H9 (cell line): ENCODE data around the gene DUSP10. TPM values are rescaled to one million over a fixed set of nuclear protein-coding genes. Genes with fewer than 3 reads are reported as not detected.

Experiments
- DNase-seq: peaks from one replicate; pipeline ENCODE4 v3.0.0-alpha.2; 2017
- H2AFZ ChIP-seq: one replicate; pipeline ENCODE4 v1.6.1; 2013; ENCODE audit warnings: mild to moderate bottlenecking, low read length, control low read depth, moderate library complexity
- H2AK5ac ChIP-seq: 2 replicates; pipeline ENCODE4 v1.6.1; 2013; ENCODE audit warnings: low read length, control low read depth, mixed read lengths; ENCODE audit not compliant: insufficient read length
- H2BK120ac ChIP-seq: one replicate; pipeline ENCODE4 v1.6.1; 2013; ENCODE audit warnings: low read depth, mild to moderate bottlenecking, low read length, control low read depth, inconsistent platforms; ENCODE audit not compliant: poor library complexity, severe bottlenecking
- H2BK12ac ChIP-seq: 2 replicates; pipeline ENCODE4 v1.6.1; 2013; ENCODE audit warnings: low read length, control low read depth, mixed read lengths, low read depth; ENCODE audit not compliant: insufficient read length
- H2BK15ac ChIP-seq: 2 replicates; pipeline ENCODE4 v1.6.1; 2013; ENCODE audit warnings: low read depth, low read length, control low read depth
- H2BK20ac ChIP-seq: one replicate; pipeline ENCODE4 v1.6.1; 2013; ENCODE audit warnings: low read depth, mild to moderate bottlenecking, low read length, control low read depth, inconsistent platforms; ENCODE audit not compliant: poor library complexity, severe bottlenecking
- H2BK5ac ChIP-seq: 2 replicates; pipeline ENCODE4 v1.6.1; 2013; ENCODE audit warnings: low read length, control low read depth, mixed read lengths; ENCODE audit not compliant: insufficient read length
- H3K14ac ChIP-seq: 2 replicates; pipeline ENCODE4 v1.6.1; 2013; ENCODE audit warnings: low read length, control low read depth; ENCODE audit not compliant: insufficient read depth
- H3K18ac ChIP-seq: 2 replicates; pipeline ENCODE4 v1.6.1; 2013; ENCODE audit warnings: low read depth, mild to moderate bottlenecking, mixed read lengths, low read length, control low read depth; ENCODE audit not compliant: insufficient read length
- H3K23ac ChIP-seq: 2 replicates; pipeline ENCODE4 v1.6.1; 2013; ENCODE audit warnings: low read length, control low read depth, mixed read lengths, low read depth; ENCODE audit not compliant: insufficient read length
- H3K23me2 ChIP-seq: 2 replicates; pipeline ENCODE4 v1.6.1; 2013; ENCODE audit warnings: low read depth, mild to moderate bottlenecking, mixed read lengths, low read length, control low read depth; ENCODE audit not compliant: insufficient read length, poor library complexity, severe bottlenecking
- H3K27ac ChIP-seq: 2 replicates; pipeline ENCODE4 v1.5.1; 2013; ENCODE audit warnings: low read length, control low read depth, mixed read lengths, low read depth; ENCODE audit not compliant: insufficient read length
- H3K27me3 ChIP-seq: 2 replicates; pipeline ENCODE4 v1.6.1; 2013; ENCODE audit warnings: low read length, control low read depth, inconsistent platforms; ENCODE audit not compliant: insufficient read depth
- H3K4ac ChIP-seq: 2 replicates; pipeline ENCODE4 v1.6.1; 2013; ENCODE audit warnings: low read depth, mild to moderate bottlenecking, control low read depth, inconsistent platforms, low read length, moderate library complexity
- H3K4me1 ChIP-seq: 2 replicates; pipeline ENCODE4 v1.6.1; 2013; ENCODE audit warnings: low read length, control low read depth, inconsistent platforms; ENCODE audit not compliant: insufficient read depth
- H3K4me2 ChIP-seq: 2 replicates; pipeline ENCODE4 v1.6.1; 2013; ENCODE audit warnings: low read length, control low read depth, mixed read lengths; ENCODE audit not compliant: insufficient read length, insufficient read depth
- H3K56ac ChIP-seq: 2 replicates; pipeline ENCODE4 v1.6.1; 2013; ENCODE audit warnings: low read depth, mild to moderate bottlenecking, mixed read lengths, low read length, control low read depth; ENCODE audit not compliant: insufficient read length
- H3K79me1 ChIP-seq: 2 replicates; pipeline ENCODE4 v1.6.1; 2013; ENCODE audit warnings: low read depth, mild to moderate bottlenecking, moderate library complexity, low read length, control low read depth, inconsistent platforms; ENCODE audit not compliant: insufficient read depth, poor library complexity, severe bottlenecking
- H3K79me2 ChIP-seq: 2 replicates; pipeline ENCODE4 v1.6.1; 2013; ENCODE audit warnings: low read length, control low read depth, inconsistent platforms; ENCODE audit not compliant: insufficient read depth
- H3K9ac ChIP-seq: 2 replicates; pipeline ENCODE4 v1.6.1; 2013; ENCODE audit warnings: low read length, control low read depth, mixed read lengths; ENCODE audit not compliant: insufficient read length; ENCODE audit errors: extremely low read depth
- H3K9me3 ChIP-seq: one replicate; pipeline ENCODE4 v1.6.1; 2013; ENCODE audit warnings: low read depth, low read length, inconsistent platforms; ENCODE audit not compliant: control insufficient read depth
- H3T11ph ChIP-seq: one replicate; pipeline ENCODE4 v1.6.1; 2013; ENCODE audit warnings: mild to moderate bottlenecking, low read length, control low read depth, inconsistent platforms
- H4K20me1 ChIP-seq: one replicate; pipeline ENCODE4 v1.6.1; 2013; ENCODE audit not compliant: control insufficient read depth, insufficient read length, insufficient read depth
- H4K5ac ChIP-seq: 2 replicates; pipeline ENCODE4 v1.6.1; 2013; ENCODE audit warnings: low read depth, mild to moderate bottlenecking, mixed read lengths, low read length, control low read depth; ENCODE audit not compliant: insufficient read length
- H4K8ac ChIP-seq: replicated peaks from 2 replicates; pipeline ENCODE4 v1.6.1; 2013; ENCODE audit warnings: low read length, control low read depth, mixed read lengths, low read depth; ENCODE audit not compliant: insufficient read length
- H4K91ac ChIP-seq: 2 replicates; pipeline ENCODE4 v1.6.1; 2013; ENCODE audit warnings: low read depth, mild to moderate bottlenecking, moderate library complexity, mixed read lengths, low read length, control low read depth; ENCODE audit not compliant: insufficient read length
- H3K27ac Mint-ChIP-seq, 3 experiments: 2 replicates in 2 of 3; 3 replicates in 1 of 3; pipeline ENCODE4 v1.8.0; 2020 to 2021; ENCODE audit warnings: mixed read lengths in 3 of 3, mild to moderate bottlenecking in 1 of 3, moderate library complexity in 1 of 3
- H3K27me3 Mint-ChIP-seq: 2 replicates; pipeline ENCODE4 v1.8.0; 2021; ENCODE audit warnings: low read depth, mild to moderate bottlenecking, moderate library complexity, mixed read lengths
- H3K36me3 Mint-ChIP-seq, 3 experiments: 2 replicates in 2 of 3; 3 replicates in 1 of 3; pipeline ENCODE4 v1.8.0; 2020 to 2021; ENCODE audit warnings: low read depth in 3 of 3, mixed read lengths in 3 of 3; ENCODE audit not compliant: insufficient read depth in 1 of 3
- H3K4me1 Mint-ChIP-seq, 2 experiments: 2 replicates each; pipeline ENCODE4 v1.8.0; 2020; ENCODE audit warnings: mixed read lengths in 2 of 2
- H3K4me3 Mint-ChIP-seq, 2 experiments: 2 replicates in 1 of 2; 3 replicates in 1 of 2; pipeline ENCODE4 v1.8.0; 2020 to 2021; ENCODE audit warnings: mild to moderate bottlenecking in 2 of 2, mixed read lengths in 2 of 2, moderate library complexity in 1 of 2
- H3K9me3 Mint-ChIP-seq, 2 experiments: 2 replicates in 1 of 2; 3 replicates in 1 of 2; pipeline ENCODE4 v1.8.0; 2020; ENCODE audit warnings: mild to moderate bottlenecking in 2 of 2, mixed read lengths in 2 of 2, moderate library complexity in 1 of 2
- CTCF ChIP-seq: fragments of 200-600 bp; sonication (generic); conservative IDR thresholded peaks from 3 replicates; pipeline ENCODE4 v1.8.0; 2021; ENCODE audit warnings: antibody characterized with exemption, mild to moderate bottlenecking
- WGBS: extraction: QIAGEN DNeasy Blood & Tissue Kit; methylation state at CpG from one replicate; pipeline ENCODE4 v1.1.7; 2013; ENCODE audit warnings: missing lambda C conversion rate, low lambda C conversion rate, mixed read lengths; ENCODE audit not compliant: insufficient read length; ENCODE audit errors: extremely low coverage; 5-methylcytosine and 5-hydroxymethylcytosine counted together
- total RNA-seq: library from RNA; stranded (reverse); gene quantifications from 2 replicates; pipeline ENCODE4 v1.2.1, GENCODE V29; 2021

Gene DUSP10
- total RNA-seq, 1 experiment from 2014 or later, result 2.0 TPM

- no peak overlapping the region for H3K14ac ChIP-seq
- H2BK15ac ChIP-seq, result no peak overlapping the region
- H2BK120ac ChIP-seq, result no peak overlapping the region
- no CpG with 5 or more reads among the region's 1 CpG for WGBS
- H3K4me1 ChIP-seq, result peaks cover 8% of the 10 kb centered on the region; the same call in 1 of the 2 replicates
- H2AFZ ChIP-seq, result no peak overlapping the region
- H2BK12ac ChIP-seq, result no peak overlapping the region
- H3K27me3 Mint-ChIP-seq, result peaks cover 4% of the 10 kb centered on the region; the same call in 1 of the 2 replicates
- no peak overlapping the region for H3K9ac ChIP-seq
- no peak overlapping the region for H3K27ac ChIP-seq
- H3K27me3 ChIP-seq, result no peaks in the 10 kb centered on the region
- TF ChIP-seq CTCF, result no peak
- no peaks in the 10 kb centered on the region for H3K9me3 ChIP-seq
- H3K56ac ChIP-seq, result no peak overlapping the region
- no peak overlapping the region for H4K8ac ChIP-seq
- H3K23ac ChIP-seq, result no peak overlapping the region
- no peaks in the 10 kb centered on the region for H3K23me2 ChIP-seq
- no peak for DNase-seq
- peaks cover 11 to 26% (median 26%) of the 10 kb centered on the region in 3 experiments for H3K36me3 Mint-ChIP-seq
- no peak overlapping the region for H4K91ac ChIP-seq
- H3K18ac ChIP-seq, result no peak overlapping the region
- no peak overlapping the region for H2AK5ac ChIP-seq
- H3K4ac ChIP-seq, result no peak overlapping the region
- no peak overlapping the region for H3K4me3 Mint-ChIP-seq
- H4K20me1 ChIP-seq, result no peaks in the 10 kb centered on the region
- no peak overlapping the region for H2BK5ac ChIP-seq
- H3K79me1 ChIP-seq, result no peaks in the 10 kb centered on the region
- H3K27ac Mint-ChIP-seq, result no peak overlapping the region; a peak in 1 of 7 replicates
- no peak overlapping the region for H3T11ph ChIP-seq
- no peak overlapping the region for H4K5ac ChIP-seq
- H3K4me2 ChIP-seq, result no peak overlapping the region
- peaks cover 16 to 25% of the 10 kb centered on the region in 2 experiments for H3K4me1 Mint-ChIP-seq
- H3K79me2 ChIP-seq, result no peaks in the 10 kb centered on the region
- H3K9me3 Mint-ChIP-seq, result peaks cover 19 to 20% of the 10 kb centered on the region in 2 experiments
- no peak overlapping the region for H2BK20ac ChIP-seq
These were observed 18.7 kb downstream of the DUSP10 start for GRCh38 chr1:221723018-221723847.
